ENCODE data around the gene EIF4EBP2.

EIF4EBP2 gene

GRCh38 chr10:70462349-70462984 is 58.5 kb downstream of the EIF4EBP2 start:
- Mint-ChIP-seq H3K4me1 (no peaks in the 10 kb centered on the region), H3K4me3 (no peak overlapping the region), H3K27ac (ENCODE audit: low read depth) (no peak overlapping the region), H3K9me3 (no peaks in the 10 kb centered on the region), H3K36me3 (ENCODE audit: insufficient read depth) (no peaks in the 10 kb centered on the region), H3K27me3 (peaks cover 43% of the 10 kb centered on the region)
- ATAC-seq (replicated peaks; ENCODE audit: extremely low read depth, poor library complexity, severe bottlenecking), result no peak
- no peak for DNase-seq (ENCODE audit: low spot score in 2 of 2)

- no peak overlapping the region for H3K27ac Mint-ChIP-seq (ENCODE audit: low read depth)
- no peaks in the 10 kb centered on the region for H3K9me3 Mint-ChIP-seq
Measured at GRCh38 chr10:70465278-70465677, 61.3 kb downstream of the EIF4EBP2 start.

GRCh38 chr10:70465832-70466231 is 61.9 kb downstream of the EIF4EBP2 start:
- Mint-ChIP-seq H3K27ac (ENCODE audit: low read depth) (no peak overlapping the region), H3K36me3 (ENCODE audit: insufficient read depth) (no peaks in the 10 kb centered on the region), H3K4me3 (no peak overlapping the region), H3K4me1 (no peaks in the 10 kb centered on the region), H3K9me3 (no peaks in the 10 kb centered on the region), H3K27me3 (peaks cover 45% of the 10 kb centered on the region)
- no peak for ATAC-seq (replicated peaks; ENCODE audit: extremely low read depth, poor library complexity, severe bottlenecking)
- DNase-seq (ENCODE audit: low spot score in 2 of 2), result no peak

More at GRCh38 chr10:70465278-70465677, 61.3 kb downstream of the EIF4EBP2 start:
- H3K4me1 Mint-ChIP-seq, result no peaks in the 10 kb centered on the region
- DNase-seq (ENCODE audit: low spot score in 2 of 2) (no peak), ATAC-seq (replicated peaks; ENCODE audit: extremely low read depth, poor library complexity, severe bottlenecking) (no peak)
- H3K36me3 Mint-ChIP-seq (ENCODE audit: insufficient read depth), result no peaks in the 10 kb centered on the region
- H3K4me3 Mint-ChIP-seq, result no peak overlapping the region
- H3K27me3 Mint-ChIP-seq, result peaks cover 50% of the 10 kb centered on the region

GRCh38 chr10:70466951-70467350 is 63.0 kb downstream of the EIF4EBP2 start:
- H3K27ac Mint-ChIP-seq (ENCODE audit: low read depth), result no peak overlapping the region
- ATAC-seq (replicated peaks; ENCODE audit: extremely low read depth, poor library complexity, severe bottlenecking), result no peak

GRCh38 chr10:70472799-70473454 is 69.0 kb downstream of the EIF4EBP2 start:
- no peak for DNase-seq (ENCODE audit: low spot score in 2 of 2)
- no peak overlapping the region for H3K27ac Mint-ChIP-seq (ENCODE audit: low read depth)
- H3K4me3 Mint-ChIP-seq, result no peak overlapping the region
- ATAC-seq (replicated peaks; ENCODE audit: extremely low read depth, poor library complexity, severe bottlenecking), result no peak
- H3K9me3 Mint-ChIP-seq, result no peaks in the 10 kb centered on the region
- peaks cover 16% of the 10 kb centered on the region for H3K4me1 Mint-ChIP-seq
- peaks cover 42% of the 10 kb centered on the region for H3K27me3 Mint-ChIP-seq
- peaks cover 4% of the 10 kb centered on the region for H3K36me3 Mint-ChIP-seq (ENCODE audit: insufficient read depth)

More at GRCh38 chr10:70466951-70467350, 63.0 kb downstream of the EIF4EBP2 start:
- peaks cover 37% of the 10 kb centered on the region for H3K27me3 Mint-ChIP-seq
- no peaks in the 10 kb centered on the region for H3K9me3 Mint-ChIP-seq
- no peaks in the 10 kb centered on the region for H3K36me3 Mint-ChIP-seq (ENCODE audit: insufficient read depth)
- DNase-seq (ENCODE audit: low spot score in 2 of 2), result no peak
- no peaks in the 10 kb centered on the region for H3K4me1 Mint-ChIP-seq
- H3K4me3 Mint-ChIP-seq, result no peak overlapping the region

- Mint-ChIP-seq H3K4me3 (no peak overlapping the region), H3K27ac (ENCODE audit: low read depth) (no peak overlapping the region)
Measured at GRCh38 chr10:70474780-70475179, 70.8 kb downstream of the EIF4EBP2 start.

GRCh38 chr10:70475661-70476060 is 71.7 kb downstream of the EIF4EBP2 start:
- no peak for DNase-seq (ENCODE audit: low spot score in 2 of 2)
- peaks cover 33% of the 10 kb centered on the region for H3K27me3 Mint-ChIP-seq

More at GRCh38 chr10:70474780-70475179, 70.8 kb downstream of the EIF4EBP2 start:
- Mint-ChIP-seq H3K9me3 (no peaks in the 10 kb centered on the region), H3K27me3 (peaks cover 28% of the 10 kb centered on the region), H3K4me1 (peaks cover 26% of the 10 kb centered on the region), H3K36me3 (ENCODE audit: insufficient read depth) (peaks cover 4% of the 10 kb centered on the region)
- ATAC-seq (replicated peaks; ENCODE audit: extremely low read depth, poor library complexity, severe bottlenecking) (no peak), DNase-seq (ENCODE audit: low spot score in 2 of 2) (no peak)

GRCh38 chr10:70476249-70477035 is 72.5 kb downstream of the EIF4EBP2 start:
- Mint-ChIP-seq H3K36me3 (ENCODE audit: insufficient read depth) (peaks cover 4% of the 10 kb centered on the region), H3K4me3 (no peak overlapping the region), H3K27me3 (peaks cover 39% of the 10 kb centered on the region), H3K27ac (ENCODE audit: low read depth) (no peak overlapping the region), H3K4me1 (peaks cover 38% of the 10 kb centered on the region), H3K9me3 (no peaks in the 10 kb centered on the region)
- no peak for DNase-seq (ENCODE audit: low spot score in 2 of 2)
- ATAC-seq (replicated peaks; ENCODE audit: extremely low read depth, poor library complexity, severe bottlenecking), result no peak

More at GRCh38 chr10:70475661-70476060, 71.7 kb downstream of the EIF4EBP2 start:
- peaks cover 35% of the 10 kb centered on the region for H3K4me1 Mint-ChIP-seq
- H3K4me3 Mint-ChIP-seq, result no peak overlapping the region
- no peaks in the 10 kb centered on the region for H3K9me3 Mint-ChIP-seq
- ATAC-seq (replicated peaks; ENCODE audit: extremely low read depth, poor library complexity, severe bottlenecking), result no peak
- H3K27ac Mint-ChIP-seq (ENCODE audit: low read depth), result no peak overlapping the region
- H3K36me3 Mint-ChIP-seq (ENCODE audit: insufficient read depth), result peaks cover 4% of the 10 kb centered on the region

- Mint-ChIP-seq H3K4me1 (peaks cover 38% of the 10 kb centered on the region), H3K36me3 (ENCODE audit: insufficient read depth) (peaks cover 4% of the 10 kb centered on the region)
Measured at GRCh38 chr10:70477661-70478162, 73.8 kb downstream of the EIF4EBP2 start.

More at GRCh38 chr10:70477661-70478162, 73.8 kb downstream of the EIF4EBP2 start:
- peaks cover 39% of the 10 kb centered on the region for H3K27me3 Mint-ChIP-seq
- ATAC-seq (replicated peaks; ENCODE audit: extremely low read depth, poor library complexity, severe bottlenecking) (peak; percentile 88), DNase-seq (ENCODE audit: low spot score in 2 of 2) (peak; percentile 45 to 60)
- peak overlapping the region; percentile 35 for H3K27ac Mint-ChIP-seq (ENCODE audit: low read depth)
- peak overlapping the region; percentile 80 for H3K4me3 Mint-ChIP-seq
- H3K9me3 Mint-ChIP-seq, result no peaks in the 10 kb centered on the region

All from central memory CD8-positive, alpha-beta T cell (primary cell).